K562 (cell line): Measurements from ENCODE around the gene ACOT7. TPM values are rescaled to one million over a fixed set of nuclear protein-coding genes. Genes with fewer than 3 reads are reported as not detected.

Experiments used
- ARNT ChIP-seq, 2 experiments: fragments of 450-650 bp; IDR thresholded peaks; 2 replicates each; pipeline ENCODE4 v1.6.1; 2016; ENCODE audit warnings: mild to moderate bottlenecking in 1 of 2
- CREM ChIP-seq: IDR thresholded peaks from 2 replicates; pipeline ENCODE4 v1.6.1; 2014; ENCODE audit warnings: antibody characterized with exemption, low read depth
- EP400 ChIP-seq: fragments of 450-650 bp; IDR thresholded peaks from 2 replicates; pipeline ENCODE4 v1.6.1; 2017; ENCODE audit warnings: antibody characterized with exemption, mild to moderate bottlenecking, moderate library complexity
- FOXM1 ChIP-seq, 2 experiments: fragments of 450-650 bp in 1 of 2; sonication (generic) in 1 of 2; formaldehyde crosslinking in 1 of 2; IDR thresholded peaks; 2 replicates each; pipeline versions ENCODE4 v1.6.1 to v1.9.0; 2017 to 2022; ENCODE audit warnings: low read depth in 2 of 2, mild to moderate bottlenecking in 2 of 2, missing genetic modification reagents in 1 of 2, moderate library complexity in 1 of 2
- NFRKB ChIP-seq: fragments of 450-650 bp; IDR thresholded peaks from 2 replicates; pipeline ENCODE4 v1.6.1; 2016; ENCODE audit warnings: low read depth
- PRPF4 ChIP-seq: fragments of 200-400 bp; formaldehyde crosslinking; IDR thresholded peaks from one replicate; pipeline ENCODE4 v1.6.1; 2017; ENCODE audit warnings: low read length, low read depth, mild to moderate bottlenecking; ENCODE audit not compliant: insufficient read depth, poor library complexity, severe bottlenecking
- PTBP1 ChIP-seq: fragments of 200-400 bp; formaldehyde crosslinking; IDR thresholded peaks from 2 replicates; pipeline ENCODE4 v1.6.1; 2017; ENCODE audit warnings: low read depth, low read length
- TOE1 ChIP-seq, 2 experiments: fragments of 450-650 bp in 1 of 2; sonication (generic) in 1 of 2; formaldehyde crosslinking in 1 of 2; IDR thresholded peaks; 2 replicates each; pipeline versions ENCODE4 v1.7.1 to v1.8.0; 2016 to 2022; ENCODE audit warnings: borderline replicate concordance in 2 of 2, mild to moderate bottlenecking in 2 of 2, antibody characterized with exemption in 1 of 2, inconsistent platforms in 1 of 2, low read depth in 1 of 2, missing genetic modification reagents in 1 of 2, moderate library complexity in 1 of 2
- YY1 ChIP-seq, 3 experiments: IDR thresholded peaks; 2 replicates each; pipeline ENCODE4 v1.6.1; 2011; ENCODE audit warnings: low read length in 2 of 3, mild to moderate bottlenecking in 2 of 3, moderate library complexity in 2 of 3, borderline replicate concordance in 1 of 3, control low read depth in 1 of 3, low read depth in 1 of 3; ENCODE audit not compliant: insufficient read depth in 3 of 3, insufficient replicate concordance in 2 of 3, control insufficient read depth in 1 of 3, insufficient read length in 1 of 3; ENCODE audit errors: extremely low read depth in 1 of 3
- ZBTB7A ChIP-seq: IDR thresholded peaks from 2 replicates; pipeline ENCODE4 v1.6.1; 2011; ENCODE audit warnings: low read depth, mild to moderate bottlenecking, low read length, moderate library complexity, borderline replicate concordance; ENCODE audit not compliant: control insufficient read depth
- polyA plus RNA-seq, 8 experiments: library from polyadenylated mRNA; depleted of rRNA in 4 of 8; stranded (reverse) in 5 of 8; unstranded in 3 of 8; fragments of >200 nt; fragmentation: Nextera tagmentation in 2 of 8; fragmentation: Illumina TruSeq in 1 of 8; extraction: Ambion mirVana in 2 of 8; extraction: Trizol in 1 of 8; gene quantifications; 2 replicates each; pipeline versions ENCODE4 v1.2.1 to v1.2.3, GENCODE V29; 2011 to 2014; ENCODE audit warnings: inconsistent platforms in 1 of 8, missing spikeins in 1 of 8
- total RNA-seq, 7 experiments: library from RNA; depleted of rRNA in 6 of 7; stranded (reverse); fragments of >200 nt in 6 of 7; fragmentation: Illumina TruSeq in 2 of 7; extraction: Trizol in 2 of 7; gene quantifications; 2 replicates each; pipeline versions ENCODE4 v1.2.1 to v1.2.3, GENCODE V29; 2011 to 2021; ENCODE audit warnings: low replicate concordance in 1 of 7
- TF ChIP-seq, protein P1 (sequence below): fragments of 450-650 bp; IDR thresholded peaks from 2 replicates; pipeline ENCODE4 v1.6.1; 2016; ENCODE audit warnings: borderline replicate concordance
- TF ChIP-seq, protein P2 (sequence below), 2 experiments: fragments of 150-350 bp in 1 of 2; IDR thresholded peaks; 2 replicates each; pipeline ENCODE4 v1.6.1; 2012 to 2016; ENCODE audit warnings: low read depth in 2 of 2, low read length in 2 of 2, mild to moderate bottlenecking in 1 of 2, moderate library complexity in 1 of 2
- TF ChIP-seq, protein P3 (sequence below): conservative IDR thresholded peaks from 2 replicates; pipeline ENCODE4 v1.6.1; 2011; ENCODE audit warnings: low read depth, mild to moderate bottlenecking, low read length; ENCODE audit not compliant: control insufficient read depth
- TF ChIP-seq, protein P4 (sequence below): IDR thresholded peaks from 2 replicates; pipeline ENCODE4 v1.6.1; 2016; ENCODE audit warnings: missing genetic modification characterization, missing compliant biosample characterization

ACOT7 gene
- total and polyA plus RNA-seq, 9 of the 15 experiments (the other 6 are each of a cell fraction or from before 2014, with no cell fraction given), result 7.0 to 92.6 (median 37.2) TPM

DNA sequence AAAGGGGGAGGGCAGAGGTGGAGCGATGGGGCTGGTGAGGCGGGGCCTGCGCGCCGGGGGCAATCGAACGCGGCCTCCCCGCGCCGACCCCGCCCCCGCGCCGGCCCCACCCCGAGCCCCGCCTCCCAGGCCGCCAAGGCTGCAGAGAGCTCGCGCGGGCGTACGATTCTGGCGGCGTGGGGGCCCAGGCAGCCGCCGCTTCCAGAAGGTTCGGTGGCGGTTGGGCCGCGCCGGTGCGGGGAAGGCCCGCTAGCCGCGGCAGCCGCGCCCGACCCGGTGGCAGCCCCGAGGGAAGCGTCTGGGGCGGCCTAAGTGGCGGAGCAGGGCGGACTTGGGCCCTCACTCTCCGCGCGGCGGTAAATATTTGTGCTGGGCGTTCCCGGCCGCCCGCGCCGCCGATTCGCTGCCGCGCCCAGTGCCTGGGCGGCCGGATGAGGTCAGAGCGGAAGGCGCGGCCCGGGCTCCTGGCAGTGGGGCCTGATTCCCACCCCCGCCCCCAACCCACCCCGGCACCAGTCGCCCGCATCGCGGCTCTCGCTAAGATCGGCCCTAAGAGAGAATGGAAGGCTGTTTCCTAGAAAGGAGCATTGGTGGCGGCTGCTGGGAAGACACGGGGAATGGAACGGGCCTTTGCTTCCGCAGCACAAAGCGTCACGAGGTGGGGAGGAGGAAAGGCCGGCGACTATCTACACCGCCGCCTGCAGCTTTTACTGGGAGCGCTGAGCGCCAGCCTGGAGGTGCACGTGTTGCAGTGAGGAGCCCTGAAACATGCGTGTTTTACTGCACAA is at the start of gene ACOT7 (continued):
- TF ChIP-seq TOE1 (IDR thresholded peaks at IDR 0.05; ENCODE audit: borderline replicate concordance) (peak; percentile 85), TOE1 (CRISPR knock-in tag; IDR thresholded peaks at IDR 0.05; ENCODE audit: borderline replicate concordance, low read depth) (no peak), NFRKB (no peak), CREM (peak; percentile 79), ZBTB7A (peak; percentile 97), YY1 (IDR thresholded peaks at IDR 0.05; ENCODE audit: borderline replicate concordance in 1 of 3, control insufficient read depth in 1 of 3, extremely low read depth in 1 of 3, insufficient read depth in 3 of 3, insufficient read length in 1 of 3, insufficient replicate concordance in 2 of 3, low read depth in 1 of 3, low read length in 2 of 3) (peak in 1 of 3 experiments; percentile 68), ARNT (IDR thresholded peaks at IDR 0.05) (no peak; a peak in 1 of 4 replicates), FOXM1 (IDR thresholded peaks at IDR 0.05; ENCODE audit: low read depth) (no peak), FOXM1 (CRISPR knock-in tag; IDR thresholded peaks at IDR 0.05; ENCODE audit: low read depth) (peak; percentile 45; the same call in 1 of the 2 replicates), PTBP1 (no peak), EP400 (peak; percentile 97), PRPF4 (peak; percentile 69)
- TF ChIP-seq, protein P1, sequence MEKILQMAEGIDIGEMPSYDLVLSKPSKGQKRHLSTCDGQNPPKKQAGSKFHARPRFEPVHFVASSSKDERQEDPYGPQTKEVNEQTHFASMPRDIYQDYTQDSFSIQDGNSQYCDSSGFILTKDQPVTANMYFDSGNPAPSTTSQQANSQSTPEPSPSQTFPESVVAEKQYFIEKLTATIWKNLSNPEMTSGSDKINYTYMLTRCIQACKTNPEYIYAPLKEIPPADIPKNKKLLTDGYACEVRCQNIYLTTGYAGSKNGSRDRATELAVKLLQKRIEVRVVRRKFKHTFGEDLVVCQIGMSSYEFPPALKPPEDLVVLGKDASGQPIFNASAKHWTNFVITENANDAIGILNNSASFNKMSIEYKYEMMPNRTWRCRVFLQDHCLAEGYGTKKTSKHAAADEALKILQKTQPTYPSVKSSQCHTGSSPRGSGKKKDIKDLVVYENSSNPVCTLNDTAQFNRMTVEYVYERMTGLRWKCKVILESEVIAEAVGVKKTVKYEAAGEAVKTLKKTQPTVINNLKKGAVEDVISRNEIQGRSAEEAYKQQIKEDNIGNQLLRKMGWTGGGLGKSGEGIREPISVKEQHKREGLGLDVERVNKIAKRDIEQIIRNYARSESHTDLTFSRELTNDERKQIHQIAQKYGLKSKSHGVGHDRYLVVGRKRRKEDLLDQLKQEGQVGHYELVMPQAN, result peak; percentile 98
- TF ChIP-seq, protein P2, sequence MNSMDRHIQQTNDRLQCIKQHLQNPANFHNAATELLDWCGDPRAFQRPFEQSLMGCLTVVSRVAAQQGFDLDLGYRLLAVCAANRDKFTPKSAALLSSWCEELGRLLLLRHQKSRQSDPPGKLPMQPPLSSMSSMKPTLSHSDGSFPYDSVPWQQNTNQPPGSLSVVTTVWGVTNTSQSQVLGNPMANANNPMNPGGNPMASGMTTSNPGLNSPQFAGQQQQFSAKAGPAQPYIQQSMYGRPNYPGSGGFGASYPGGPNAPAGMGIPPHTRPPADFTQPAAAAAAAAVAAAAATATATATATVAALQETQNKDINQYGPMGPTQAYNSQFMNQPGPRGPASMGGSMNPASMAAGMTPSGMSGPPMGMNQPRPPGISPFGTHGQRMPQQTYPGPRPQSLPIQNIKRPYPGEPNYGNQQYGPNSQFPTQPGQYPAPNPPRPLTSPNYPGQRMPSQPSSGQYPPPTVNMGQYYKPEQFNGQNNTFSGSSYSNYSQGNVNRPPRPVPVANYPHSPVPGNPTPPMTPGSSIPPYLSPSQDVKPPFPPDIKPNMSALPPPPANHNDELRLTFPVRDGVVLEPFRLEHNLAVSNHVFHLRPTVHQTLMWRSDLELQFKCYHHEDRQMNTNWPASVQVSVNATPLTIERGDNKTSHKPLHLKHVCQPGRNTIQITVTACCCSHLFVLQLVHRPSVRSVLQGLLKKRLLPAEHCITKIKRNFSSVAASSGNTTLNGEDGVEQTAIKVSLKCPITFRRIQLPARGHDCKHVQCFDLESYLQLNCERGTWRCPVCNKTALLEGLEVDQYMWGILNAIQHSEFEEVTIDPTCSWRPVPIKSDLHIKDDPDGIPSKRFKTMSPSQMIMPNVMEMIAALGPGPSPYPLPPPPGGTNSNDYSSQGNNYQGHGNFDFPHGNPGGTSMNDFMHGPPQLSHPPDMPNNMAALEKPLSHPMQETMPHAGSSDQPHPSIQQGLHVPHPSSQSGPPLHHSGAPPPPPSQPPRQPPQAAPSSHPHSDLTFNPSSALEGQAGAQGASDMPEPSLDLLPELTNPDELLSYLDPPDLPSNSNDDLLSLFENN (IDR thresholded peaks at IDR 0.05; ENCODE audit: low read depth in 2 of 2, low read length in 2 of 2), result 0 out of 4 replicates have a peak, but pooled peaks of 1 of the 2 experiments have one; percentile 8
- TF ChIP-seq, protein P3, sequence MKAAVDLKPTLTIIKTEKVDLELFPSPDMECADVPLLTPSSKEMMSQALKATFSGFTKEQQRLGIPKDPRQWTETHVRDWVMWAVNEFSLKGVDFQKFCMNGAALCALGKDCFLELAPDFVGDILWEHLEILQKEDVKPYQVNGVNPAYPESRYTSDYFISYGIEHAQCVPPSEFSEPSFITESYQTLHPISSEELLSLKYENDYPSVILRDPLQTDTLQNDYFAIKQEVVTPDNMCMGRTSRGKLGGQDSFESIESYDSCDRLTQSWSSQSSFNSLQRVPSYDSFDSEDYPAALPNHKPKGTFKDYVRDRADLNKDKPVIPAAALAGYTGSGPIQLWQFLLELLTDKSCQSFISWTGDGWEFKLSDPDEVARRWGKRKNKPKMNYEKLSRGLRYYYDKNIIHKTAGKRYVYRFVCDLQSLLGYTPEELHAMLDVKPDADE, result peak; percentile 50; the same call in 1 of the 2 replicates
- TF ChIP-seq, protein P4, sequence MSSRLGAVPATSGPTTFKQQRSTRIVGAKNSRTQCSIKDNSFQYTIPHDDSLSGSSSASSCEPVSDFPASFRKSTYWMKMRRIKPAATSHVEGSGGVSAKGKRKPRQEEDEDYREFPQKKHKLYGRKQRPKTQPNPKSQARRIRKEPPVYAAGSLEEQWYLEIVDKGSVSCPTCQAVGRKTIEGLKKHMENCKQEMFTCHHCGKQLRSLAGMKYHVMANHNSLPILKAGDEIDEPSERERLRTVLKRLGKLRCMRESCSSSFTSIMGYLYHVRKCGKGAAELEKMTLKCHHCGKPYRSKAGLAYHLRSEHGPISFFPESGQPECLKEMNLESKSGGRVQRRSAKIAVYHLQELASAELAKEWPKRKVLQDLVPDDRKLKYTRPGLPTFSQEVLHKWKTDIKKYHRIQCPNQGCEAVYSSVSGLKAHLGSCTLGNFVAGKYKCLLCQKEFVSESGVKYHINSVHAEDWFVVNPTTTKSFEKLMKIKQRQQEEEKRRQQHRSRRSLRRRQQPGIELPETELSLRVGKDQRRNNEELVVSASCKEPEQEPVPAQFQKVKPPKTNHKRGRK, result no peak
